Adrenal gland (tissue), 5 donors: ENCODE measurements around the gene MATN1.
"Not testable (repeated sequence)": the region's sequence is repeated elsewhere in the genome, so short reads cannot be mapped to it uniquely, and the experiment has no call there.

Experiments used
- CTCF ChIP-seq, 6 experiments: fragments of 450-650 bp in 4 of 6; fragments of 200-600 bp in 2 of 6; sonication (generic) in 1 of 6; IDR thresholded peaks; 1 replicate in 5 of 6; 2 replicates in 1 of 6; pipeline versions ENCODE4 v1.5.1 to v1.8.0; 2016 to 2021; ENCODE audit warnings: antibody characterized with exemption in 6 of 6, mild to moderate bottlenecking in 2 of 6, moderate library complexity in 1 of 6
- POLR2A ChIP-seq, 2 donors: fragments of 450-650 bp; IDR thresholded peaks; one replicate each; pipeline ENCODE4 v1.6.1; 2017; ENCODE audit warnings: antibody characterized with exemption in 2 of 2, mild to moderate bottlenecking in 2 of 2, moderate library complexity in 1 of 2
- donor health status: DM: no; HTN: no; CAD: no.

- not testable (repeated sequence) for TF ChIP-seq CTCF, POLR2A (IDR thresholded peaks at IDR 0.05)
Observed at GRCh38 chr1:30766948-30767347, 43.6 kb upstream of the MATN1 start.
